HUES64 (cell line): ENCODE data around the gene NMB.

Source experiments
- H3K27ac ChIP-seq: 2 replicates; pipeline ENCODE4 v1.7.0; 2013; ENCODE audit warnings: low read depth, low read length, inconsistent platforms
- H3K27me3 ChIP-seq: 2 replicates; pipeline ENCODE4 v1.6.1; 2013; ENCODE audit warnings: mild to moderate bottlenecking, low read length; ENCODE audit not compliant: insufficient read depth
- H3K36me3 ChIP-seq: 2 replicates; pipeline ENCODE4 v1.6.1; 2013; ENCODE audit warnings: mild to moderate bottlenecking, low read length; ENCODE audit not compliant: insufficient read depth
- H3K4me1 ChIP-seq: 2 replicates; pipeline ENCODE4 v1.6.1; 2013; ENCODE audit warnings: mild to moderate bottlenecking, low read length, moderate library complexity; ENCODE audit not compliant: insufficient read depth
- H3K4me3 ChIP-seq: 2 replicates; pipeline ENCODE4 v1.5.1; 2013; ENCODE audit warnings: mild to moderate bottlenecking, low read length, moderate library complexity
- H3K9ac ChIP-seq: 2 replicates; pipeline ENCODE4 v1.6.1; 2013; ENCODE audit warnings: mild to moderate bottlenecking, low read depth, low read length
- H3K9me3 ChIP-seq: 2 replicates; pipeline ENCODE4 v1.6.1; 2013; ENCODE audit warnings: low read depth, low read length; ENCODE audit not compliant: insufficient read depth
- WGBS: fragments of 150-250, 120-280 bp; methylation state at CpG from one replicate; pipeline ENCODE4 v1.1.7; 2013; ENCODE audit warnings: missing lambda C conversion rate; 5-methylcytosine and 5-hydroxymethylcytosine counted together

NMB gene

DNA sequence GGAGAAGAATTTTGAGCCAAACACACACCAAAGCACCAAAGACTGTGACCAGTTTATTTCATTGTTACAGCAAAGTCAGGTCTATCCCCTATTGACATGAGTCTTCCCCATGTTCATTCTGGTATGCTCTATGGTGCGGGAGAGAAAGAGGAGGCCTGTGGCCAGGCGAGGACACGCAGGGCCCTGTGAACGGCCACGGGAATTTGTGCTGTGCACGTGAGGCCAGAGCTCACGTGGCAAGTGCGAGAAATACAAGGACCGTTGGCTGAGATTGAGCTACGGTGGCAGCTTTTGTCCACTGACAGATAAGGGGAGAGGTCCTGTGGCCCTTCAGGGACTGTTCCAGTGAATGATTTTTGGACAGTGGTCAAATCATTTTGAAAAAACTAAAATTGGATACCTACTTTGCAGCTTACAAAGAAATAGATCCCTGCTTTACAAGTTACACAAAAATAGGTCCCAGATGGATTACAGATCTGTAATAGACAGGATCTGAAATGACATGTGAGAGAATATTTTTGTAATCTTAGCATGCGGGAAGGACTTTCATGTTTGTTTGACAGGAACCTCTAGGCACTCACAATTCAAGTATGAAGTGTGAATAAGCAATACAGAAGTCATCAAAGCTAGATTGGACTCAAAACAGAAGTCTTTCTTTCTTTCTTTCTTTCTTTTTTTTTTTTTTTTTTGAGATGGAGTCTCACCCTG is 48.0 kb downstream of the NMB start:
- H3K9me3 ChIP-seq: no peaks in the 10 kb centered on the region
- WGBS: 95% methylated on average over 11 of the region's 11 CpGs
- H3K27ac ChIP-seq: no peak overlapping the region
- no peaks in the 10 kb centered on the region for H3K27me3 ChIP-seq
- no peak overlapping the region for H3K4me3 ChIP-seq
- H3K36me3 ChIP-seq: peaks cover 50% of the 10 kb centered on the region
- H3K4me1 ChIP-seq: peaks cover 19% of the 10 kb centered on the region
- no peak overlapping the region for H3K9ac ChIP-seq

- WGBS: 22% methylated on average over 1 of the region's 1 CpG
- Histone ChIP-seq H3K4me1 (peaks cover 31% of the 10 kb centered on the region), H3K4me3 (no peak overlapping the region)
These were observed 49.2 kb downstream of the NMB start for GRCh38 chr15:84608707-84609284.

DNA sequence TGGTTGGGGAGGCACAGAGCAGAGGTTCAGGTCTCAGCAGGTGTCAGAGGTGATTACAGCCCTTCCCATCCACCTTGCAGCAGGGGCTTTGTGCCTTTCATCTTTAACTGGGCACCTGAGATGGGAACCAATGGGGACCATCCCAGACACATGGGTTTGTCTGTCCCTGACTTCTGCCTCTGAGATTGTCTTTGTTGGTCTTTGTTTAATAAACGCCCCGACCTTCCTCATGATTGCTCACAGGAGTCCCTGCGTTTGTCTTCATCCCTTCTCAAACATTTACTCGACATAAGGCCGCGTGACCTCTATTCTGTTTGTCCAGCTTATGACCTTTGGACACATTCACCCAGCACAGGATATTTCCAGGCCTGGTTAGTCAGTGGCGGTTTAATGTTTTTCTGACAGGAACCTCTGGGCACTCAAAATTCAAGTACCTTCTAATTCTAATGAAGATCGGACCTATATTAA is 51.3 kb downstream of the NMB start:
- H3K27ac ChIP-seq: no peak overlapping the region
- 96% methylated on average over 7 of the region's 8 CpGs for whole genome bisulfite sequencing
- H3K9ac ChIP-seq: no peak overlapping the region
- H3K27me3 ChIP-seq: peaks cover 3% of the 10 kb centered on the region; the same call in 1 of the 2 replicates
- peaks cover 53% of the 10 kb centered on the region for H3K36me3 ChIP-seq
- no peak overlapping the region for H3K4me3 ChIP-seq
- no peaks in the 10 kb centered on the region for H3K9me3 ChIP-seq
- peaks cover 37% of the 10 kb centered on the region for H3K4me1 ChIP-seq

More at GRCh38 chr15:84608707-84609284, 49.2 kb downstream of the NMB start:
- H3K9me3 ChIP-seq: no peaks in the 10 kb centered on the region
- no peak overlapping the region for H3K9ac ChIP-seq
- H3K27me3 ChIP-seq: no peaks in the 10 kb centered on the region
- H3K27ac ChIP-seq: no peak overlapping the region
- peaks cover 60% of the 10 kb centered on the region for H3K36me3 ChIP-seq

- Histone ChIP-seq H3K9ac (no peak overlapping the region), H3K36me3 (peaks cover 53% of the 10 kb centered on the region), H3K4me3 (peak overlapping the region; percentile 40), H3K9me3 (no peaks in the 10 kb centered on the region), H3K4me1 (peaks cover 37% of the 10 kb centered on the region), H3K27ac (no peak overlapping the region), H3K27me3 (peaks cover 5% of the 10 kb centered on the region; the same call in 1 of the 2 replicates)
- whole genome bisulfite sequencing: 90% methylated on average over 2 of the region's 2 CpGs
These were observed 52.5 kb downstream of the NMB start for GRCh38 chr15:84605554-84605882.
